ENCODE measurements around the gene ZNF512B.

Gene ZNF512B

DNA sequence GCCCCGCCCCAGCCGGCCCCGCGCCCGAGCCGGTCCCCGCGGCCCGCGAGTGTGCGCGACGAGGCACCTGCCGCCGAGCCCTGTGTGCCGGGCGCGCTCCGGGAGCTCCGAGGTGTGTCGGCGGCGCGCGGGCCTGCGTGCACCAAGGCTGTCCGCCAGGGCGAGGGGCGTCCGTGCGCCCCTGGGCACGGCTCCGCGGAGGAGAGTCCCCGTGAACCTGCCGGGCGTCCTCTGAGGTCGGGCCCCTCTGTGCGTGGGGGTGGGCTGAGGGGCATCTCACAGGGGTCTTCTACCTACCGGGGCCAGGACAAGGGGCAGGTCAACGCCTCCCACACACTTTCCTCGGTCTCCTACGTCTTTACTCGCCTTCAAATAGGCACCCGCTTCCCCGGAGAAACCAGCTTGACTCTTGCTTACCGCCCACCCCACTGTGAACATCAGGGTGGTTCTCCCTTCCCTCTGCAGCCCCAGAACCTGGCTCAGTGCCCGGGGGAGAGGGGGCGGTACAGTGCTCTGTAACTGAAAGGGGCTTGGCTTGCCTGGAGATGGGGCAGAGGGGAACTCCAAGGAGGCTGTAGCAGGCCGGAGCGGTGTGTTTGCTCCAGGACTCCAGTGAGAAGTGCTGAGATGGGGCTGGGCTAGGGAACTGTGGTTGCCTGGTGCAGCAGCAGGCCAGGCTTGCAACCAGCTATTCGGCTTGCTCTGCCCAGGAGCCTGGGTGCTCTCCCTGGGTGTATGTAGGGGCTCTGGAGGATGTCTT is 10.0 kb upstream of the ZNF512B start, which contains the start of gene SAMD10:
Gene SAMD10 (minus strand): TSS at position 86 of the 760 bp plus-strand sequence. CDS start 175 bp downstream, outside the sequence.
- TF ChIP-seq, protein P1, sequence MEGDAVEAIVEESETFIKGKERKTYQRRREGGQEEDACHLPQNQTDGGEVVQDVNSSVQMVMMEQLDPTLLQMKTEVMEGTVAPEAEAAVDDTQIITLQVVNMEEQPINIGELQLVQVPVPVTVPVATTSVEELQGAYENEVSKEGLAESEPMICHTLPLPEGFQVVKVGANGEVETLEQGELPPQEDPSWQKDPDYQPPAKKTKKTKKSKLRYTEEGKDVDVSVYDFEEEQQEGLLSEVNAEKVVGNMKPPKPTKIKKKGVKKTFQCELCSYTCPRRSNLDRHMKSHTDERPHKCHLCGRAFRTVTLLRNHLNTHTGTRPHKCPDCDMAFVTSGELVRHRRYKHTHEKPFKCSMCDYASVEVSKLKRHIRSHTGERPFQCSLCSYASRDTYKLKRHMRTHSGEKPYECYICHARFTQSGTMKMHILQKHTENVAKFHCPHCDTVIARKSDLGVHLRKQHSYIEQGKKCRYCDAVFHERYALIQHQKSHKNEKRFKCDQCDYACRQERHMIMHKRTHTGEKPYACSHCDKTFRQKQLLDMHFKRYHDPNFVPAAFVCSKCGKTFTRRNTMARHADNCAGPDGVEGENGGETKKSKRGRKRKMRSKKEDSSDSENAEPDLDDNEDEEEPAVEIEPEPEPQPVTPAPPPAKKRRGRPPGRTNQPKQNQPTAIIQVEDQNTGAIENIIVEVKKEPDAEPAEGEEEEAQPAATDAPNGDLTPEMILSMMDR (IDR thresholded peaks at IDR 0.05; ENCODE audit: low read depth, low read length): no peak; the same call in 1 of the 2 replicates
- TF ChIP-seq EZH2phosphoT487 (IDR thresholded peaks at IDR 0.05; ENCODE audit: low read depth): no peak
- peak within 1 kb of the TSS; percentile 43; the same call in 1 of the 2 replicates for H2AFZ ChIP-seq (ENCODE audit: low read depth, low read length)
- H3K4me2 ChIP-seq (ENCODE audit: low read length): peak within 1 kb of the TSS; percentile 99
- no peaks in the 10 kb centered on the region for H3K9me3 ChIP-seq (ENCODE audit: insufficient read depth, low read length)
- peaks cover 56% of the 10 kb centered on the region for H3K79me2 ChIP-seq (ENCODE audit: low read length)
- H3K4me3 ChIP-seq (ENCODE audit: low read length): peak within 1 kb of the TSS; percentile 91
- peak within 1 kb of the TSS; percentile 93 for H3K27ac ChIP-seq (ENCODE audit: low read length)
- H3K27me3 ChIP-seq (ENCODE audit: low read depth, low read length): no peaks in the 10 kb centered on the region
- peaks cover 21% of the 10 kb centered on the region for H3K36me3 ChIP-seq (replicated peaks; ENCODE audit: low read depth, low read length)
- peak within 1 kb of the TSS; percentile 91 for H3K9ac ChIP-seq (ENCODE audit: low read length)
- peaks cover 29% of the 10 kb centered on the region for H3K4me1 ChIP-seq (ENCODE audit: low read length)
- peaks cover 10% of the 10 kb centered on the region; the same call in 1 of the 2 replicates for H4K20me1 ChIP-seq (ENCODE audit: insufficient read depth, low read length)

DNA sequence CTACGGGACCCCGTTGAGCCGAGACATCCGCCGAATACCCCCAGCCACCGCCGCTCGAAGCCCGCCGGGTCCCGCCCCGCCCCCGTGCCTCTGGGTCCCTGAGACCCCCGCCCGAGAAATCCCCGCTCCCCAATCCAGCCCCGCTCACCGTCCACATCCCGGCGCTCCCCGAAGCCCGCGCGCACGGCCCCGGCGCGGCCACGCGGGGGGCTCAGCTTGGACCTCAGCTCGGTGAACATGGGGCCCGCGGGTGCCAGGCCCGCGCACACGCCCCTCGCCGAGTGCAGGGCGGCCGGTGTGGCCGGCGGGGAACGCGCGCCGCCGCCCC is 9.5 kb upstream of the ZNF512B start:
- Histone ChIP-seq H3K4me2 (ENCODE audit: low read length) (peak overlapping the region; percentile 99), H4K20me1 (ENCODE audit: insufficient read depth, low read length) (peaks cover 10% of the 10 kb centered on the region; the same call in 1 of the 2 replicates), H3K9me3 (ENCODE audit: insufficient read depth, low read length) (no peaks in the 10 kb centered on the region), H3K27ac (ENCODE audit: low read length) (peak overlapping the region; percentile 93), H3K79me2 (ENCODE audit: low read length) (peaks cover 51% of the 10 kb centered on the region), H3K9ac (ENCODE audit: low read length) (peak overlapping the region; percentile 91), H2AFZ (ENCODE audit: low read depth, low read length) (peak overlapping the region; percentile 31; the same call in 1 of the 2 replicates), H3K27me3 (ENCODE audit: low read depth, low read length) (no peaks in the 10 kb centered on the region), H3K4me3 (ENCODE audit: low read length) (peak overlapping the region; percentile 91), H3K4me1 (ENCODE audit: low read length) (peaks cover 29% of the 10 kb centered on the region), H3K36me3 (replicated peaks; ENCODE audit: low read depth, low read length) (peaks cover 20% of the 10 kb centered on the region)
- TF ChIP-seq, protein P1 (IDR thresholded peaks at IDR 0.05; ENCODE audit: low read depth, low read length): no peak
- TF ChIP-seq EZH2phosphoT487 (IDR thresholded peaks at IDR 0.05; ENCODE audit: low read depth): no peak

DNA sequence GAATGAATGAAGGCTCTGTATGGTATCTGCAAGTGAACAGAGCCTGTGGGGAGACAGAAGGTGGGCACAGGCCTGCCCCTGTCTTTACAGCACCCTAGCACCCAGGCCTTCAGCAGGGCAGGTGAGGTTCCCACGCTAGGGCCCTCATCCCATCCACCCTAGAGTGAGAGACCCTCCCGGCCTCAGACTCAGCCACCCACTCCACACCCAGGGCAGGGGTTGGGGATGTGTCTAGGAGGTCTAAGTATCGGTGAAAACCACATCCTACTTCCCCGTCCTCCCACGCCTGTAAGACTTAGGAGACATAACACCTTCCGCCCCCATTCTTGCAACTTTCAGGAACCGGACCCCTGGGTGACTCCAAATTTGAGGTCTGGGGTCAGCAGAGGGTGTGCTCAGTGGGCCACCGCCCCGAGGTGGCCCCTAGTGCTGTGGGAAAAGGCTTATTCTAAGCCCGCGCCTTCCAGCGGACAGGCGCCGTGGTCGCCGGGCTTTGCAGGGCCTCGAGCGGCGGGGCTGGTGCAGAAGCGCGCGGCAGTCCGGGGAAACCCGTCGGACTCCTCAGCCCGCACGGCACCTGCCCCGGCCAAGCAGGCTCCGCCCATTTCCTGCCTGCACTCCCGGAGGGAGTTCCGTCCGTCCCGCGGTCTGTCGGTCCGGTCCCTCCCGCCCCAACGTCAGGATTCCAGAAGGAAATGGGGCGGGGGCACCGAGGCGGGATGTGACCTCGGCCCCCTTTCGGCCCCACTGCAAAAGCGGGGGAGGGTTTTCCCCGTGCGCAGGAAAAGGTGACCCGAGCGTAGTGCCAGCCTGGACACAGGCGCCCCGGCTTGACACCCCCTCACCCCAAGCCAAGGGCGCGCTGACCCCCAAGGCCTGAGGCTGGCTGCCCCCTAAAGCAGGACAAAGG is 8.8 kb upstream of the ZNF512B start:
- Histone ChIP-seq H3K9me3 (ENCODE audit: insufficient read depth, low read length) (no peaks in the 10 kb centered on the region), H3K4me3 (ENCODE audit: low read length) (peak overlapping the region; percentile 91), H4K20me1 (ENCODE audit: insufficient read depth, low read length) (peaks cover 10% of the 10 kb centered on the region; the same call in 1 of the 2 replicates), H3K9ac (ENCODE audit: low read length) (peak overlapping the region; percentile 91), H3K27me3 (ENCODE audit: low read depth, low read length) (no peaks in the 10 kb centered on the region), H3K79me2 (ENCODE audit: low read length) (peaks cover 45% of the 10 kb centered on the region), H3K27ac (ENCODE audit: low read length) (peak overlapping the region; percentile 93), H3K4me1 (ENCODE audit: low read length) (peaks cover 31% of the 10 kb centered on the region), H2AFZ (ENCODE audit: low read depth, low read length) (peak overlapping the region; percentile 31; the same call in 1 of the 2 replicates), H3K36me3 (replicated peaks; ENCODE audit: low read depth, low read length) (peaks cover 20% of the 10 kb centered on the region), H3K4me2 (ENCODE audit: low read length) (peak overlapping the region; percentile 99)
- TF ChIP-seq, protein P1 (IDR thresholded peaks at IDR 0.05; ENCODE audit: low read depth, low read length): no peak
- TF ChIP-seq EZH2phosphoT487 (IDR thresholded peaks at IDR 0.05; ENCODE audit: low read depth): no peak

All from OCI-LY3 (cell line).